SK-N-SH (cell line): ENCODE measurements around the gene DDIT3. TPM values are rescaled to one million over a fixed set of nuclear protein-coding genes. Genes with fewer than 3 reads are reported as not detected.

Experiments
- CTCF ChIA-PET: fragments of 300-600, 350-600 bp; formaldehyde crosslinking; extraction: SDS; loops from one replicate; lab custom pipeline; 2021; lab: Yijun Ruan, JAX
- POLR2A ChIA-PET: fragments of 350-600 bp; sonication (Branson Sonifier 250); formaldehyde crosslinking; extraction: SDS; loops from one replicate; lab custom pipeline; 2020; ENCODE audit warnings: antibody characterized with exemption, inconsistent platforms; lab: Yijun Ruan, JAX
- DNase-seq: peaks from one replicate; pipeline ENCODE4 v3.0.0; 2012
- H2AFZ ChIP-seq: fragments of 200-600 bp; sonication (generic); 2 replicates; pipeline ENCODE4 v1.8.1; 2016; ENCODE audit warnings: antibody characterized with exemption, mild to moderate bottlenecking, low read depth
- H3F3A ChIP-seq: fragments of 200-600 bp; sonication (generic); replicated peaks from 2 replicates; pipeline ENCODE3; 2016; ENCODE audit warnings: antibody characterized with exemption, mild to moderate bottlenecking; ENCODE audit not compliant: insufficient read depth
- H3K27ac ChIP-seq, 2 experiments: fragments of 200-500 bp in 1 of 2; fragments of 200-600 bp in 1 of 2; sonication (Bioruptor generic) in 1 of 2; sonication (generic), shearing (Covaris generic) in 1 of 2; 2 replicates each; pipeline versions ENCODE4 v1.5.1 to v1.6.1; 2014 to 2016; ENCODE audit warnings: low read depth in 2 of 2, inconsistent platforms in 1 of 2, low read length in 1 of 2, mild to moderate bottlenecking in 1 of 2, mixed read lengths in 1 of 2
- H3K27me3 ChIP-seq: fragments of 200-600 bp; sonication (generic), shearing (Covaris generic); 2 replicates; pipeline ENCODE4 v1.6.1; 2016; ENCODE audit warnings: mixed run types; ENCODE audit not compliant: insufficient read depth
- H3K36me3 ChIP-seq, 2 experiments: fragments of 200-500 bp in 1 of 2; fragments of 200-600 bp in 1 of 2; sonication (Bioruptor generic) in 1 of 2; sonication (generic) in 1 of 2; replicated peaks in 1 of 2; 2 replicates each; pipeline versions ENCODE3 to v1.5.1; 2014 to 2016; ENCODE audit warnings: low read length in 1 of 2, mild to moderate bottlenecking in 1 of 2; ENCODE audit not compliant: insufficient read depth in 2 of 2, control insufficient read depth in 1 of 2
- H3K4me1 ChIP-seq, 2 experiments: fragments of 200-500 bp in 1 of 2; fragments of 200-600 bp in 1 of 2; sonication (Bioruptor generic) in 1 of 2; sonication (generic), shearing (Covaris generic) in 1 of 2; 2 replicates each; pipeline versions ENCODE4 v1.5.1 to v1.6.1; 2014 to 2016; ENCODE audit warnings: low read depth in 1 of 2, low read length in 1 of 2, mixed run types in 1 of 2; ENCODE audit not compliant: insufficient read depth in 2 of 2, control insufficient read depth in 1 of 2
- H3K4me2 ChIP-seq: fragments of 200-600 bp; sonication (generic), shearing (Covaris generic); 2 replicates; pipeline ENCODE4 v1.6.1; 2017; ENCODE audit warnings: mixed run types
- H3K4me3 ChIP-seq, 2 experiments: fragments of 200-500 bp in 1 of 2; fragments of 200-600 bp in 1 of 2; sonication (Bioruptor generic) in 1 of 2; sonication (generic), shearing (Covaris generic) in 1 of 2; 2 replicates each; pipeline versions ENCODE4 v1.5.1 to v1.8.1; 2014 to 2016; ENCODE audit warnings: low read depth in 2 of 2, inconsistent platforms in 1 of 2, low read length in 1 of 2, mild to moderate bottlenecking in 1 of 2, mixed read lengths in 1 of 2, moderate library complexity in 1 of 2
- H3K79me2 ChIP-seq: fragments of 200-600 bp; sonication (generic); 2 replicates; pipeline ENCODE4 v1.8.1; 2017; ENCODE audit warnings: mild to moderate bottlenecking; ENCODE audit not compliant: insufficient read depth
- H3K9ac ChIP-seq: fragments of 200-600 bp; sonication (generic); 2 replicates; pipeline ENCODE4 v1.6.1; 2017; ENCODE audit warnings: mixed run types
- H3K9me2 ChIP-seq: fragments of 200-600 bp; sonication (generic); 2 replicates; pipeline ENCODE4 v1.6.1; 2017; ENCODE audit warnings: mixed run types
- H3K9me3 ChIP-seq: fragments of 200-600 bp; sonication (generic); 2 replicates; pipeline ENCODE4 v1.6.1; 2017; ENCODE audit warnings: mixed run types, mild to moderate bottlenecking, moderate library complexity
- H4K20me1 ChIP-seq: fragments of 200-600 bp; sonication (generic); 2 replicates; pipeline ENCODE4 v1.6.1; 2017; ENCODE audit warnings: mild to moderate bottlenecking, mixed run types; ENCODE audit not compliant: insufficient read depth
- CHD2 ChIP-seq: fragments of 150-350 bp; IDR thresholded peaks from 2 replicates; pipeline ENCODE4 v1.6.1; 2018; ENCODE audit warnings: low read length; ENCODE audit not compliant: partially characterized antibody
- ELF1 ChIP-seq: IDR thresholded peaks from 2 replicates; pipeline ENCODE4 v1.4.0; 2012
- EP300 ChIP-seq, 2 experiments: IDR thresholded peaks; 2 replicates each; pipeline versions ENCODE4 v1.4.0 to v1.6.1; 2012; ENCODE audit warnings: borderline replicate concordance in 1 of 2, low read depth in 1 of 2, low read length in 1 of 2
- FOSL2 ChIP-seq: IDR thresholded peaks from 2 replicates; pipeline ENCODE4 v1.4.0; 2012; ENCODE audit warnings: low read depth, mild to moderate bottlenecking, moderate library complexity, borderline replicate concordance
- FOXM1 ChIP-seq: IDR thresholded peaks from 2 replicates; pipeline ENCODE4 v1.4.0; 2012; ENCODE audit warnings: low read depth, mild to moderate bottlenecking
- GABPA ChIP-seq: IDR thresholded peaks from 2 replicates; pipeline ENCODE4 v1.4.0; 2012; ENCODE audit warnings: low read depth, mild to moderate bottlenecking
- IRF3 ChIP-seq: fragments of 150-350 bp; IDR thresholded peaks from 2 replicates; pipeline ENCODE4 v1.6.1; 2016; ENCODE audit warnings: mild to moderate bottlenecking, low read depth, low read length
- MEF2A ChIP-seq: IDR thresholded peaks from 2 replicates; pipeline ENCODE4 v1.4.0; 2012; ENCODE audit warnings: low read depth, borderline replicate concordance
- MXI1 ChIP-seq: IDR thresholded peaks from 2 replicates; pipeline ENCODE4 v1.6.1; 2012; ENCODE audit warnings: mild to moderate bottlenecking, low read depth, low read length, improper control_type of control experiment
- NFIC ChIP-seq: IDR thresholded peaks from 2 replicates; pipeline ENCODE4 v1.4.0; 2012; ENCODE audit warnings: borderline replicate concordance
- NRF1 ChIP-seq: IDR thresholded peaks from 2 replicates; pipeline ENCODE4 v1.6.1; 2012; ENCODE audit warnings: low read depth, mild to moderate bottlenecking, low read length
- RAD21 ChIP-seq: IDR thresholded peaks from 2 replicates; pipeline ENCODE4 v1.6.1; 2012; ENCODE audit warnings: mild to moderate bottlenecking, low read length
- RCOR1 ChIP-seq: fragments of 150-350 bp; IDR thresholded peaks from 2 replicates; pipeline ENCODE4 v1.6.1; 2017; ENCODE audit warnings: antibody characterized with exemption, low read length
- REST ChIP-seq: IDR thresholded peaks from 2 replicates; pipeline ENCODE4 v1.6.1; 2012; ENCODE audit warnings: mild to moderate bottlenecking, low read depth, low read length, moderate library complexity
- RFX5 ChIP-seq: IDR thresholded peaks from 2 replicates; pipeline ENCODE4 v1.6.1; 2012; ENCODE audit warnings: mild to moderate bottlenecking, improper control_type of control experiment, low read length
- SMC3 ChIP-seq: IDR thresholded peaks from 2 replicates; pipeline ENCODE4 v1.6.1; 2012; ENCODE audit warnings: low read depth, low read length, improper control_type of control experiment
- USF2 ChIP-seq: fragments of 150-350 bp; IDR thresholded peaks from 2 replicates; pipeline ENCODE4 v1.6.1; 2017; ENCODE audit warnings: antibody characterized with exemption, low read length, low read depth, borderline replicate concordance
- WGBS: methylation state at CpG from one replicate; pipeline ENCODE4 v1.1.6; 2017; ENCODE audit warnings: low lambda C conversion rate; 5-methylcytosine and 5-hydroxymethylcytosine counted together
- polyA plus RNA-seq, 3 experiments: library from polyadenylated mRNA; depleted of rRNA; stranded (reverse); fragments of >200 nt; gene quantifications; 2 replicates each; pipeline ENCODE4 v1.2.3, GENCODE V29; 2012
- TF ChIP-seq, protein P1 (sequence below): IDR thresholded peaks from 2 replicates; pipeline ENCODE4 v1.4.0; 2012; ENCODE audit warnings: low read depth
- TF ChIP-seq, protein P2 (sequence below): IDR thresholded peaks from 2 replicates; pipeline ENCODE4 v1.4.0; 2012; ENCODE audit warnings: low read depth, borderline replicate concordance

Gene DDIT3
- polyA plus RNA-seq, 1 of the 3 experiments (the other 2 are of a cell fraction), result 26.3 TPM

DNA sequence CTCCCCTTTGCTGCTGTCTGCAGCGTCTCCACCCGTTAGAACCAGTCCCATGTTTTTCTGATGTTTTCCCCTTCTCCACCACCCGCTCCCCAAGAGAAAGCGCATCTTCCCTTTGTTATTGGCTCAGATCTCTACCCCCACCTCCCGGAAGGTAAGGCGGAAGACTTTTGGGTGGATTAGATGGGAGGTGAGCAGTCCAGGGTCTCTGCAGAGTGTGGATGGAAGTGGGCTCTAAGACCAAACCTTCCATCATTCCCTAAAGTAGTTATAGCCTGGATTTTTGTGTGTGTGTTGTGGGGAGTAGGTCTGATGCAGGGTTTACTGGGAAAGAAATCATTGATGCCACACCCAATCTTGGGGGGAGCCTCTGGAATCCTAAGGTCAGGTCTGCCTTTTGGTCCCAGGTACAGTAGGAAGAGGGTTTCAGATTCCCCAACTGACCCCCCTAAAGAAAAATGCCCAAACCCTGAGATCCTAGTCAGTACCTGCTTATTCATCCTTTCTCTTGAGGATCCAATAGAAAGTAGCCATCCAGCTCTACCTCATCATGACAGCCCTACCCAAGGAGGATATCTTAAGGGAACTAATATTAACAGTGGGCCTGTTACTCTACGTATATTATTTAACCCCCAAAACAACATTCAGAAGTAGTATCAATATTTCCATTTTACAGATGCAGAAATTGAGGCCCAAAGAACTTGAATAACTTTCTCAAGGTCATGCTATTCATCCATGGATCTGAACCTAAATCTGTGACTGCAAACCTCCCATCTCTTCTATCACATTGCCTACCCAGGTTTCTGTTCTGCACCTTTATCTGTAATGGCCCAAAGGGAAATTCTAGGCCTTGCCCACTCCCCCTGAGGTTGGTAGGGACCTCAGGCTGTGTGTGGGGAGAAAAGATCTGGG lies 30.6 kb upstream of the DDIT3 start:
- 46% methylated on average over 7 of the region's 7 CpGs for WGBS

More for the DNA sequence above, 30.6 kb upstream of the DDIT3 start:
- peak overlapping the region in 1 of 2 experiments; percentile 86; a peak in 1 of 4 replicates for H3K27ac ChIP-seq
- H3K27me3 ChIP-seq, result no peaks in the 10 kb centered on the region
- peak overlapping the region; percentile 59 for H3K9ac ChIP-seq
- H4K20me1 ChIP-seq, result no peaks in the 10 kb centered on the region
- H3K4me3 ChIP-seq, result peak overlapping the region; percentile 90 to 94
- peaks cover 6% of the 10 kb centered on the region for H3F3A ChIP-seq
- TF ChIP-seq USF2, result no peak
- TF ChIP-seq CHD2, result no peak
- TF ChIP-seq, protein P1, sequence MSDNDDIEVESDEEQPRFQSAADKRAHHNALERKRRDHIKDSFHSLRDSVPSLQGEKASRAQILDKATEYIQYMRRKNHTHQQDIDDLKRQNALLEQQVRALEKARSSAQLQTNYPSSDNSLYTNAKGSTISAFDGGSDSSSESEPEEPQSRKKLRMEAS, result no peak
- no peak for TF ChIP-seq FOSL2
- TF ChIP-seq SMC3, result no peak
- no peak for TF ChIP-seq NFIC
- no peak for TF ChIP-seq RCOR1
- TF ChIP-seq REST, result no peak
- TF ChIP-seq, protein P2, sequence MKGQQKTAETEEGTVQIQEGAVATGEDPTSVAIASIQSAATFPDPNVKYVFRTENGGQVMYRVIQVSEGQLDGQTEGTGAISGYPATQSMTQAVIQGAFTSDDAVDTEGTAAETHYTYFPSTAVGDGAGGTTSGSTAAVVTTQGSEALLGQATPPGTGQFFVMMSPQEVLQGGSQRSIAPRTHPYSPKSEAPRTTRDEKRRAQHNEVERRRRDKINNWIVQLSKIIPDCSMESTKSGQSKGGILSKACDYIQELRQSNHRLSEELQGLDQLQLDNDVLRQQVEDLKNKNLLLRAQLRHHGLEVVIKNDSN, result no peak
- TF ChIP-seq EP300 (IDR thresholded peaks at IDR 0.05; ENCODE audit: borderline replicate concordance in 1 of 2, low read depth in 1 of 2, low read length in 1 of 2), result no peak
- TF ChIP-seq FOXM1, result no peak
- TF ChIP-seq MXI1, result no peak
- no peak for TF ChIP-seq MEF2A
- TF ChIP-seq RFX5, result no peak
- no peak for TF ChIP-seq RAD21
- no peak for TF ChIP-seq IRF3
- TF ChIP-seq GABPA, result no peak
- no peak for TF ChIP-seq NRF1
- no peak for TF ChIP-seq ELF1
- POLR2A ChIA-PET, result no interaction called here
- H3K9me2 ChIP-seq, result no peaks in the 10 kb centered on the region
- peaks cover 8 to 38% of the 10 kb centered on the region in 2 experiments for H3K4me1 ChIP-seq
- DNase-seq, result no peak
- H3K79me2 ChIP-seq, result peaks cover 52% of the 10 kb centered on the region
- H3K4me2 ChIP-seq, result peak overlapping the region; percentile 94
- peaks cover 2 to 9% of the 10 kb centered on the region in 2 experiments for H3K36me3 ChIP-seq
- H3K9me3 ChIP-seq, result no peaks in the 10 kb centered on the region
- peak overlapping the region; percentile 95; the same call in 1 of the 2 replicates for H2AFZ ChIP-seq
- CTCF ChIA-PET, result interaction anchor here (0.7 to 5.1 kb wide), 2 partner anchors 32 to 34 kb away, joined by 3 to 24 read pairs; no protein-coding TSS in a partner anchor
